Glomerular endothelial cell (primary cell): ENCODE measurements around the gene AAK1. TPM values are rescaled to one million over a fixed set of nuclear protein-coding genes. Genes with fewer than 3 reads are reported as not detected.

Experiments used
- DNase-seq: peaks from one replicate; pipeline ENCODE4 v3.0.0-alpha.2; 2011; ENCODE audit warnings: low read depth, low spot score; ENCODE audit errors: extremely low read depth
- total RNA-seq: library from RNA; depleted of rRNA; stranded (reverse); fragments of >200 nt; gene quantifications from 2 replicates; pipeline ENCODE4 v1.2.3, GENCODE V29; 2015

Gene AAK1
- total RNA-seq, 1 donor from 2014 or later, result 83.4 TPM

DNA sequence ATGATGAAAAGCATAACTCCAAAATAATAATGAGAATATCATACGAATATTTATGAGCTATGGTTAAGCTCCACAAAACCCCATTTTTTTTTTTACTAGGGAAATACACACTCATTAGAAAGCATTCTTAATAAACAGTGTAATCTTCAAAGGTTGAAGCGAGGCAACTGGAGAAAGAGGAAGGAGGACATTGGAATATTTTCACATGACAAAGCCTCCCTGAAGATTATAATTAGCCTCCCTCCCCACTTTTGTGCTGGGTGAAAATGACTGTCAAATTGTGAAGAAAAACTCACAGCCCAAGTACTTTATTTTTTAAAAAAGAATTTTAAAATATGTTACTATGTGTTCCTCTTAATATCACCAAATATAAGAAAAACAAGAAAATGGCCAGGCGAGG, 142.2 kb downstream of the AAK1 start:
- DNase-seq, result no peak

DNA sequence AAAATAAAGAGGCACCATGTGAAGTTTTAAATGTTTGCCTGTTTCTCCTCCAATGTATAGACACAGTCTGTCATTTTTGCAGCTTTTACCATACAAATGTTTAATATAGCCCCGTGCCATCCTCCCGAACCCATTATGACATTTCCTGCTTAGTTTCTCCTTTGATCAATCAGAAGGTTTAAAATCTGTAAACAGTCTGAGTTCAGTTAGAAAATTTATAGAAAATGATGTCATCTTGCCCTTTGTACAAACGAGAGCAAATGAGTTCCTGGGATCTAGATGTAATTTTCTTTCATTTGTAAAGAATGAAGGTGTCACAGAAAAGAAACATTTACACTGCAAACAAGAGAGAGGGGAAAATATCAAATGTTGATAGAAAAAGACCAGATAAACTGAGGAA, 143.6 kb downstream of the AAK1 start:
- DNase-seq, result no peak

GRCh38 chr2:69499242-69499641, 144.3 kb downstream of the AAK1 start:
- DNase-seq, result no peak

DNA sequence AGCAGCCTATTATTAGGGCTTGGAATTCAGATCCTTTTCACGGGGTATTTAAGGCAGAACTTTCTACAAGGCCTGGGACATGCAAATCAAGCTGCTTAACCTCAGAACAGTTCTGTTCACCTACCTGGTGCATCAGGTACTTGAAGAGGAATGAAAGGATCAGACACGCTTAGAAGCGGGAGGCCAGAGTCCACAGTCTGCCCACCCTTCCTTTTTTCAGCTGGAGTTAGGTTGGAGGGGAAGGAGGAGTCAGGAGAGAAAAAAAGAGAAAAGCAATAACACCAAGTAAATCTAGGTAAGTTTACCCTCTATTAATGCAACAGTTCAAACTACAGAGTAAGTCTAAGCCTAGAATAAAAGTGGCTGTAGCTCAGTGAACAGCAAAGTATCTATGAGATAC, 147.7 kb downstream of the AAK1 start:
- no peak for DNase-seq

DNA sequence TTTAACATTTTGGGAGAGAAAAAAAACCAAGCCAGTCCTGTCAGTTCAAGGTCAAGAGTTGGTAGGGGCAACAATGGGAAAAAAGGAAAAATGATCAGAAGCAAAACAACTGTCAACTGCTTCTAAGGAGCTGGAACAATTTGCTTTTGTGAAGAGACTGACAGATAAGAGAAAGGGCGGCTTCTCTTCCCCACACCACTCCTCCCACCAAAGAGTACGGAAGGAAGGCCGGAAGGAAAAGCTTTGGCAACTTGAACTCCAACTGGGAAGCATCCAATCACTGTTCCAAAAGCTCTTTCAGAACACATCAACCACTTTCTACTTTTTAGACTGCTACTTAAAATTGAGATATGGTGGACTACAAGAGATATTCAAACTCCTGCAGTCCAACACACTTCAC, 148.5 kb downstream of the AAK1 start:
- DNase-seq, result no peak

DNA sequence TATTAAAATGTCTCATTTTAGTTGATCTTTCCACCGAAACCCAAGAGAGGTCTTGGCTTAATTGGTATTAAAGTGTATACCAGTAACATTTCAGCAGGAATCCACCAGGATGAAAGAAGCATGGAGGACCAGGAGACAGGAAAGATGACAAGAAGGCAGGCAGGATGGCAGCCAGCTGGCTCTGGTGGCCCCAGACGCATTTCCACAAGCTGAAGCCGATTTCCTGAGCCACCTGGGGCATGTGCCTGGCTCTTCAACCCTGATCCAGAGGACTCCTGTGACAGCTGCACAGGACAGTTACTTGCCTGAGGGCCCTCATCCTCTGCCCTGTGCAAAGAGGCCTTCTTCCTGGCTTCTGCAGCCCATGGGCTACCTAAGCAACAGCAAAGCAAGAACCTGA, 149.4 kb downstream of the AAK1 start:
- no peak for DNase-seq

DNA sequence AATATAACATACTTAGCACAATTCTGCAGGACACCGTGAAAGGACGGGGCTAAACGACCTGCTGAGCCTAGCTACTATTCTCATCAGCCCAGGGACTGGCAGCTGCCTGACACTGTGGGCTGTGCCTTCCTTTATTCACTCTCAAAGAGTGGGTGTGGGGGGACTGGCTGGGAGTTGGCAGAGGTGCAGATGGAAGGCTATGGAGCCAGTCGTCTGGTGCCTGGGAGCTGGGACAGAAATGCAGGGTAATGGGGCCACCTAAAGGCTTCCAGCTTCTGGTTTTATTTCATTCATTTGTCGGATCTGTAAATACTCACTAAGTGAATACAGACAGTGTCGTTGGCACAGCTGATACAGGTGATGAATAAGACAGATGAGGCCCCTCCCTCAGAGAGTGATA, 150.3 kb downstream of the AAK1 start:
- DNase-seq, result no peak

- DNase-seq, result no peak
Measured at GRCh38 chr2:69491864-69492263, 151.7 kb downstream of the AAK1 start.

DNA sequence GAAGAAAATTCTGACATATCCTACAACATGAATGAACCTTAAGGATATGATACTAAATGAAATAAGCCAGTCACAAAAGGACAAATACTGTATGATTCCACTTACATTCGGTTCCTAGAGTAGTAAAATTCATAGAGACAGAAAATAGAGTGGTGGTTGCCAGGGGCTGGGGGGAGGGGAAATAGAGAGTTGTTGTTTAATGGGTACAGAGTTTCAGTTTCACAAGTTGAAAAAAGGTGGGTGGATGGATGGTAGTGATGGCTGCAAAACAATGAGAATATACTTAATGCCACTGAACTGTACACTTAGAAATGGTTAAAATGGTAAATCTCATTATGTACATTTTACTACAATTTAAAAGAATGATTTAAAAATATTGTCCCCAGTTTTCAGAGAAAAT, 153.1 kb downstream of the AAK1 start:
- no peak for DNase-seq

- no peak for DNase-seq
Measured at GRCh38 chr2:69489793-69490192, 153.7 kb downstream of the AAK1 start.

GRCh38 chr2:69483696-69484095, 159.8 kb downstream of the AAK1 start:
- DNase-seq, result no peak

DNA sequence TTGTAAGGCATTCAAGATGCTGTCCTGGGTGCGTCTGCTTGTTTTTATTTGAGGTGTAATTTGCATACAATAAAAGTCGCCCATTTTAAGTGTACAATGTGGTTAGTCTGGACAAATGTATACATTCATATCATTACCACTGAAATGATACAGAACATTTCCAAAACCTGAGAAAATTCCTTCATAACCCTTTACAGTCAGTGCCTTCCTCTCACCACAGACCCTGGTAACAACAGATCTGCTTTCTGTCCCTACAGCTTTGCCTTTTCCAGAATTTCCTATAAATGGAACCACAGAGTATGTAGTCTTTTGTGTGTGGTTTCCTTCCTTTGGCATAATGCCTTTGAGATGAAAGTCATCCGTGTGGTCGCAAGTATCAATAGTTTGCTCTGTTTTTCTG, 160.5 kb downstream of the AAK1 start:
- DNase-seq, result peak; percentile 16

GRCh38 chr2:69482471-69482870, 161.1 kb downstream of the AAK1 start:
- no peak for DNase-seq

DNA sequence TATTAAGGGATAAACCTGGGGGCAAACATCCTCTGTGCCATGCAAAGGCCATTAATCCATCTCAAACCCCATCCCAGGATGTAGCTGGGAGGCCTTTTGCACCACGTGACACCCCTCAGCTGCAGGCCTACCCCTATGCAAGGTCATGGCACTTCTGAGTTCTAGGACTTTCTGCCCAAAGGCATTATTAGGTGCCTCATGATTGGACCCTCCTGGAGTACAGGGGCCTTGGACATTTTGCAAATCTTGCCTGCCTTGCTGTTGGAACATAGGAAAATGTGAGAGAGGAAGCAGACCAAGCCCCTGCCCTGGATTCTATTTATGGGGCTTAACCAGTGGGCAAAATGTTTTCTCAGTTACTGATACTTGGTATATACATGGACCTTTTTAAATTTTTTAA, 162.1 kb downstream of the AAK1 start:
- DNase-seq, result no peak

DNA sequence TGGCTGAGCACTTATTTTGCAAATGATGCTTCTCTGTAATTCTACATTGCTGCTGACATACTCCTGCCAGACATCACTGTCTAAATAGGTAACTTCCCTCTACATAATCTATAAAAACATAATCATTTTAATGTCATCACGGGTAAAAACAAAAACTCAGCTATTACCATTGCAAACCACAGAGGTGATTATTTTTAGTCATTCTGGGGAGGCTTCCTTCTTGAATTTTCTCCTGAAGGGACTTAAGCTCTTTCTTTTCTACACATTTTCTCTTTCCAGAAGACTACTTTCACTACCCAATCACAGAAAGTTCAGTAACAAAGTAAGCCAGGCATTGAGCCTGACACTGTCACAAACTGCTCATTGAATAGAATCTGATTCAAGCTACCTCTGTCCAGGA, 165.9 kb downstream of the AAK1 start:
- DNase-seq, result no peak

DNA sequence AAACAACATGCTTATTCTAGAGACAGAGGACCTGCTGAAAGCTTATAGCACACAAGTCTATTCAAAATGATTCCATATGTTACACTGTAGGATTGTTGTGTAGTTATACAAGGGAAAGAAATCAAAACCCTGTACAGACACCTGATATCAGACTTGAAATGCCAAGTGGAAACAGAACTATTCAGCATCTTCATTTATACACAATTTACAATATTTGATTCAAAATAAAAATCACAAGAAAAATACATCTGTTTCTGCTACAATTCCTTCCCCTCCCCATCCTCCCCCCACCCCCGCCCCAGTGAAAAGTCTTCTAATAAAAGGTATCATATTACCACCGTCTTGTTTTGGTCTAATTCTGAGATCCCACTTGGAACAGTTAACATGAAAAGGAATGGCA, 168.9 kb downstream of the AAK1 start:
- DNase-seq, result no peak

DNA sequence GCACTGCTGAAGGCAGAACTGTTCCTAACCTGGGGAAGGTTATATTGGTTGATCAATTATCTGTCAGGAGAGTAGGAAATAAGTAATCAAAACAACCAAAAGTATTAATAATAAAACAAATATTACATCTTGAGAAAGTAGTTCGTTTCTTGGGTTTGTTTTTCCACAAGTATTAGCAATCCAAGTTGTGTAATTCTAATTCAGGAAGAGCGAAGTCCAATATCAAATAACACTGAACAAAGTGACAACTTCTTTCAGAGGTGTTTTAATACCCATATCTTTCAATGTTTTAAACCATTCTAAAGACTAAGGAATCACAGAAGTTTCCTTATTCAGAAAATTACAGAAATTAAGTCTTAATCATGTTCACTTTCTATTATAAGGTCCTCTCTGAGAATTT, 171.7 kb downstream of the AAK1 start:
- no peak for DNase-seq

DNA sequence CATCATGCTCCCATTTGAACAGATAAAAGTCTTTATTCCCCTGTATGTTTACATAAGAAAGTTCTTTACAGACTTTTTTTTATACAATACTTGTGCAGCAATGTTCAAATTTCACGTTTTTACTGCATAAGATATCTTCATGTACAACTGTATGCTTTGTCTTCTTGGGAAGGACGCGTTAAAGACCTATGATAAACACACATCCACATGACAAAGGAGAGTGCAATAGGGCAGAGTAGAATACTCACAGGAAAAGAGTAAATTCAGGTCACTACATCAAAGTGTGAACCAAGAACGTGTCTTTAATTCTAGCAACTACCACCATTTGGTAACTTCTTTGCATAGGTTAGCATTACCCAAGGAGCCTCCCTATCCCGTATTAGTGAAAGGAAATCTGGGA, 172.6 kb downstream of the AAK1 start:
- DNase-seq, result no peak

- DNase-seq, result no peak
Measured at GRCh38 chr2:69469784-69470183, 173.8 kb downstream of the AAK1 start.

- DNase-seq, result no peak
Measured at GRCh38 chr2:69469375-69469774, 174.2 kb downstream of the AAK1 start.

- no peak for DNase-seq
Measured at GRCh38 chr2:69466728-69467127, 176.8 kb downstream of the AAK1 start.

DNA sequence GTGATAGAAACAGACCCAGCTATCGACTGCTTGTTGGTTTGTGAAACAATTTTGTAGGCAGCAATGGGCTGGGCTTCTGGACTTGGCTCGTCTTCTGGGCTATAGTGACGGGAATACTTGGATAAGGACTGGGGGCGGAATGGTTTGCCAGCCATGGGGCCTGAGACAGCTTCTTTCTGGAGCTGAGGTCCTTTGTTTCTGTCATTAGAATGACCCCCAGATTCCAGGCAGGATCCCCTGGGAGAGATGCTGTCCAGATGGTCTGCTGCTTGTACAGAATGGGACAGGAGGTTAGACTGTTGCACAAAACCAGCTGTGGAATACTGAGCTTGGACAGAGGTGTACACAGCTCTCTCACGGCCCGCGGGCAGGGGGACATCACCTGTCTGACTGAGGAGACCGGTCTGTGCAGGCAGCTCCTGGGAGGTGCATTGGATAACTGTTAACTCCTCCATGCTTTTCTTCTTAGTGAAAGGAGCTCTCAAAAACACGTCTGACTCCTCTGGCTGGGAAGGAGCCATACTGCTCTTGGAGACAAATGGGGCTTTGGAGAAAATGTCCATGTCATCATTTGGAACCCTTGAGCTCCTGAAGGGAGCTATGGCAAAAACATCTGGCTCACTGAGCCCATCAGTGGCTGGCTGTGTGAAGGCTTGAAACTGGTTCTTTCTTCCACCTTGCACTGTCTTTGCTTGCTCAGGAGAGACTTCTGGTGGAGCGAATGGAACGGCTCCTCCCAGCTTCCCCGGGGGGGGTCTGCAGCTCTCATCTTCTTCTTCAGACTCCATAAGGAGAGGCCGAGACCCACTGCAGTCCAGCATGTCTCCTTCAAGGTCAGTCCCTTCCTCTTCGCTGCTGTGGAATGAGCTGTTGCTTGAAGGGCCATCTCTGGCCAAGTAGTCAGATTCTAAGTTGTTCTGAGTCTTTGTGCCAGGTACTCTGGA, 177.8 kb downstream of the AAK1 start:
- DNase-seq, result no peak

- DNase-seq, result no peak
Measured at GRCh38 chr2:69464575-69464974, 179.0 kb downstream of the AAK1 start.
